Measurements from ENCODE around the gene SPATA17.

DNA sequence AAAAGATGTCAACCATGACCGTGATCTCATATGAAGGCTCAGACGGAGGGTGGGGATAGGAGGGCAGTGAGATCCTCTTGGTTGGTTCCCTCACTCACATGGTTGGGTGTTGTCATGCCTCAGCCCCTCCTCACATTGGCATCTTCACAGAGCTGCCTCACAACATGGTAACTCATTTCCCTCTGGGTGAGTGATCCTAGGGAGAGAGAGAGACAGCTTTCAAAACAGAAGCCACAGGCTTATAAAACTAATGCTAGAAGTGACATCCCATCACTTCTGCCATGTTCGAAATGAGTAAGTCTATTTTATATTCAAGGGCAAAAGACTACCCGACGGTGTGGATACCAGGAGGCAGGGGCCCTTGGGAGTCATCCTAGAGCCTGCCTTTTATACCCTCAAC is 145.5 kb downstream of the SPATA17 start:
- no peak for TF ChIP-seq EP300 (IDR thresholded peaks at IDR 0.05)
- TF ChIP-seq, protein P1, sequence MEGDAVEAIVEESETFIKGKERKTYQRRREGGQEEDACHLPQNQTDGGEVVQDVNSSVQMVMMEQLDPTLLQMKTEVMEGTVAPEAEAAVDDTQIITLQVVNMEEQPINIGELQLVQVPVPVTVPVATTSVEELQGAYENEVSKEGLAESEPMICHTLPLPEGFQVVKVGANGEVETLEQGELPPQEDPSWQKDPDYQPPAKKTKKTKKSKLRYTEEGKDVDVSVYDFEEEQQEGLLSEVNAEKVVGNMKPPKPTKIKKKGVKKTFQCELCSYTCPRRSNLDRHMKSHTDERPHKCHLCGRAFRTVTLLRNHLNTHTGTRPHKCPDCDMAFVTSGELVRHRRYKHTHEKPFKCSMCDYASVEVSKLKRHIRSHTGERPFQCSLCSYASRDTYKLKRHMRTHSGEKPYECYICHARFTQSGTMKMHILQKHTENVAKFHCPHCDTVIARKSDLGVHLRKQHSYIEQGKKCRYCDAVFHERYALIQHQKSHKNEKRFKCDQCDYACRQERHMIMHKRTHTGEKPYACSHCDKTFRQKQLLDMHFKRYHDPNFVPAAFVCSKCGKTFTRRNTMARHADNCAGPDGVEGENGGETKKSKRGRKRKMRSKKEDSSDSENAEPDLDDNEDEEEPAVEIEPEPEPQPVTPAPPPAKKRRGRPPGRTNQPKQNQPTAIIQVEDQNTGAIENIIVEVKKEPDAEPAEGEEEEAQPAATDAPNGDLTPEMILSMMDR (IDR thresholded peaks at IDR 0.05) = no peak
- TF ChIP-seq POLR2A (IDR thresholded peaks at IDR 0.05) = no peak
